Parathyroid adenoma (tissue), 2 donors: Measurements from ENCODE around the gene SOCS7.
"Not testable (repeated sequence)": the region's sequence is repeated elsewhere in the genome, so short reads cannot be mapped to it uniquely, and the experiment has no call there.

Source experiments
- H2AFZ ChIP-seq: fragments of 300-600 bp; sonication (generic); one replicate; pipeline ENCODE4 v1.7.0; 2017; ENCODE audit warnings: antibody characterized with exemption, mild to moderate bottlenecking
- H3K27ac ChIP-seq: fragments of 300-600 bp; sonication (generic); one replicate; pipeline ENCODE4 v1.7.0; 2017
- H3K27me3 ChIP-seq: fragments of 300-600 bp; sonication (generic); one replicate; pipeline ENCODE4 v1.7.0; 2017; ENCODE audit warnings: low read length; ENCODE audit not compliant: control insufficient read depth, insufficient read depth
- H3K36me3 ChIP-seq: fragments of 300-600 bp; sonication (generic); one replicate; pipeline ENCODE4 v1.7.0; 2017; ENCODE audit warnings: low read length; ENCODE audit not compliant: control insufficient read depth, insufficient read depth
- H3K4me1 ChIP-seq: fragments of 300-600 bp; sonication (generic); one replicate; pipeline ENCODE4 v1.7.0; 2017; ENCODE audit warnings: control low read depth
- H3K4me2 ChIP-seq: fragments of 300-600 bp; sonication (generic); one replicate; pipeline ENCODE4 v1.7.0; 2017; ENCODE audit warnings: low read length
- H3K4me3 ChIP-seq: fragments of 300-600 bp; sonication (generic); one replicate; pipeline ENCODE4 v1.7.0; 2017; ENCODE audit warnings: low read depth, low read length
- H3K79me2 ChIP-seq: fragments of 300-600 bp; sonication (generic); one replicate; pipeline ENCODE4 v1.7.0; 2017; ENCODE audit warnings: control low read depth
- H3K9ac ChIP-seq: fragments of 300-600 bp; sonication (generic); one replicate; pipeline ENCODE4 v1.7.0; 2017; ENCODE audit warnings: mild to moderate bottlenecking
- H3K9me3 ChIP-seq: fragments of 300-600 bp; sonication (generic); one replicate; pipeline ENCODE4 v1.7.0; 2017; ENCODE audit warnings: low read length; ENCODE audit not compliant: control insufficient read depth
- TF ChIP-seq, protein P1 (sequence below): fragments of 300-600 bp; sonication (generic); IDR thresholded peaks from one replicate; pipeline ENCODE4 v1.7.0; 2017; ENCODE audit warnings: antibody characterized with exemption, mild to moderate bottlenecking
- donor health status: primary hyperparathyroidism.

SOCS7 gene

GRCh38 chr17:38436386-38436785 lies 84.7 kb downstream of the SOCS7 start:
- H3K79me2 ChIP-seq: peaks cover under 1% of the 10 kb centered on the region
- H3K36me3 ChIP-seq: no peaks in the 10 kb centered on the region
- TF ChIP-seq, protein P1, sequence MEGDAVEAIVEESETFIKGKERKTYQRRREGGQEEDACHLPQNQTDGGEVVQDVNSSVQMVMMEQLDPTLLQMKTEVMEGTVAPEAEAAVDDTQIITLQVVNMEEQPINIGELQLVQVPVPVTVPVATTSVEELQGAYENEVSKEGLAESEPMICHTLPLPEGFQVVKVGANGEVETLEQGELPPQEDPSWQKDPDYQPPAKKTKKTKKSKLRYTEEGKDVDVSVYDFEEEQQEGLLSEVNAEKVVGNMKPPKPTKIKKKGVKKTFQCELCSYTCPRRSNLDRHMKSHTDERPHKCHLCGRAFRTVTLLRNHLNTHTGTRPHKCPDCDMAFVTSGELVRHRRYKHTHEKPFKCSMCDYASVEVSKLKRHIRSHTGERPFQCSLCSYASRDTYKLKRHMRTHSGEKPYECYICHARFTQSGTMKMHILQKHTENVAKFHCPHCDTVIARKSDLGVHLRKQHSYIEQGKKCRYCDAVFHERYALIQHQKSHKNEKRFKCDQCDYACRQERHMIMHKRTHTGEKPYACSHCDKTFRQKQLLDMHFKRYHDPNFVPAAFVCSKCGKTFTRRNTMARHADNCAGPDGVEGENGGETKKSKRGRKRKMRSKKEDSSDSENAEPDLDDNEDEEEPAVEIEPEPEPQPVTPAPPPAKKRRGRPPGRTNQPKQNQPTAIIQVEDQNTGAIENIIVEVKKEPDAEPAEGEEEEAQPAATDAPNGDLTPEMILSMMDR: no peak
- H3K27me3 ChIP-seq: no peaks in the 10 kb centered on the region
- H3K4me2 ChIP-seq: no peak overlapping the region
- H2AFZ ChIP-seq: no peak overlapping the region
- H3K9me3 ChIP-seq: no peaks in the 10 kb centered on the region
- H3K27ac ChIP-seq: no peak overlapping the region
- H3K4me3 ChIP-seq: no peak overlapping the region
- H3K4me1 ChIP-seq: no peaks in the 10 kb centered on the region
- no peak overlapping the region for H3K9ac ChIP-seq

DNA sequence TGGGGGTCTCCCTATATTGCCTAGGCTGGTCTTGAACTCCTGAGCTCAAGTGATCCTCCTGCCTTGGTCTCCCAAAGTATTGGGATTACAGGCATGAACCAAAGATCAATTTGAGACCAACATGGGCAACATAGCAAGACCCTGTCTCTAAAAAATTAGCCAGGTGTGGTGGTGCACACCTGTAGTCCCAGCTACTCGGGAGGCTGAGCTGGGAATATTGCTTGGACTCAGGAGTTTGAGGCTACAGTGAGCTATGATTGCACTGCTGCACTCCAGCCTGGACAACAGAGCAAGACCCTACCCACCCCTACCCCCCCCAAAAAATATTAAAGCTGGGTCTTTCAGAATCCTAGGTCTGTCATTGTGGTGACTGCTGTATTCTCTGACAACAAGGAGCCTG lies 85.7 kb downstream of the SOCS7 start:
- not testable (repeated sequence) for H3K79me2 ChIP-seq, H3K27ac ChIP-seq, H3K4me1 ChIP-seq

DNA sequence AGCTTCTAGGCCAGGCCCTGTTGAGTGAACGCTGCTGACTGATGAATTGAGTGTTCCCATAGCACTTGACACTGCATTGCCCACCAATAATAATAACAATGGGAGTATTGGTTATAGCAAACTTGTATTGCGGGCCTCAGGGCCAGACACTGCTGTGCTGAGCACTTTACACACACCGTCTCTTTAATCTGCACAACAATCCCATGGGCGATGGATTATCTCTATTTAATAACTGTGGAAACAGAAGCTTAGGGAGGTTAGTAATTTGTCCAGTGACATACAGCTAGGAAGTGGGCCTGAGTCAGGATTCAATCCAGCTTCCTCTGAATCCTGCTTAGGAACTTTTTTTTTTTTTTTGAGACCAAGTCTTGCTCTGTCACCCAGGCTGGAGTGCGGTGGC lies 87.8 kb downstream of the SOCS7 start:
- Histone ChIP-seq H3K9ac (no peak overlapping the region), H3K9me3 (no peaks in the 10 kb centered on the region), H2AFZ (no peak overlapping the region), H3K4me1 (peaks cover 3% of the 10 kb centered on the region), H3K27ac (no peak overlapping the region), H3K4me2 (no peak overlapping the region), H3K36me3 (no peaks in the 10 kb centered on the region), H3K79me2 (peaks cover 13% of the 10 kb centered on the region), H3K27me3 (no peaks in the 10 kb centered on the region), H3K4me3 (no peak overlapping the region)
- TF ChIP-seq, protein P1: no peak

More for the DNA sequence above, 85.7 kb downstream of the SOCS7 start:
- H3K36me3 ChIP-seq, H2AFZ ChIP-seq, H3K9ac ChIP-seq, H3K4me2 ChIP-seq, H3K9me3 ChIP-seq, H3K4me3 ChIP-seq, H3K27me3 ChIP-seq: not testable (repeated sequence)

DNA sequence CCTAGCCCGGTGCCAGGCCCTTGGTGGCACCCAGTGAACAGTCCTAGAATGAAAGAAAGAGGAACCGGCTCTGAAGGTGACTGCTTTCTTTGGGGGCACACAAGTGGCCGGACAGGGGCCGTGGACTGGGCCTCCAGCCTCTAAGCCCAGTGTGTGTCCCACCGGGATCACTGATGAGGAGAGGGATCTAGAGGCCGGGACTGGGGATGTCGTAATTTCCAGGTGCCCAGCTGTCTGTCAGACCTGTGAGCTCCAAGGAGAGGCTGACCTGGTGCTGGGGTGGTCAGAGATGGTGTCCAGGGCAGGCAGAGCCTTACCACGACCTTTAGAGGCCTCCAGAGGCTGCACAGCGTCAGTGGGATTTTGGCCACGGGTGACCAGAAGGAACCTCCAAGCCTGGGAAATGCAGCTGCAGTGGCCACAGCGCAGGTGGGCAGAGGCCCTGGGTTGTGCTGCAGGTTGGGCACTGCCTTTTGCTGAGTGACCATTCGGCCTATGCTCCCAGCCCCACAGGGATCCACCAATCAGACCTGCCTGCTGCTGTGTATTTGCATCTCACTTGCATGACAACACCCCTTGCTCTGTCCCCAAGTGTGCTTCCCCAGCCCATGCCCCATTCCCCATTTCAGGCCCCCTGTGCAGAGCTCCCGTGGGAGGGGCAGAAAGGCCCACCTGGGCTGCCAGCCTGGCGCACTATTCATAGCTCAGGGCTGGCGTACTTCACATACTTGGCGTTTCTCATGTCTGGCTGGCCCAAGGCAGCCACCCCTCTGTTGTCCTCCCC lies 89.2 kb downstream of the SOCS7 start:
- Histone ChIP-seq H3K9ac (no peak overlapping the region), H3K4me1 (peaks cover 3% of the 10 kb centered on the region), H2AFZ (no peak overlapping the region), H3K4me3 (no peak overlapping the region), H3K36me3 (no peaks in the 10 kb centered on the region), H3K9me3 (no peaks in the 10 kb centered on the region), H3K27ac (no peak overlapping the region), H3K79me2 (peaks cover 13% of the 10 kb centered on the region), H3K4me2 (no peak overlapping the region), H3K27me3 (no peaks in the 10 kb centered on the region)
- TF ChIP-seq, protein P1: no peak

- Histone ChIP-seq H3K27me3 (no peaks in the 10 kb centered on the region), H3K9me3 (no peaks in the 10 kb centered on the region), H3K27ac (no peak overlapping the region), H3K4me1 (peaks cover 3% of the 10 kb centered on the region), H3K36me3 (no peaks in the 10 kb centered on the region), H3K4me3 (no peak overlapping the region), H3K9ac (no peak overlapping the region), H2AFZ (no peak overlapping the region), H3K4me2 (no peak overlapping the region), H3K79me2 (peaks cover 13% of the 10 kb centered on the region)
- TF ChIP-seq, protein P1: no peak
These were observed 89.9 kb downstream of the SOCS7 start for GRCh38 chr17:38441429-38442061.
